Measurements from ENCODE around the gene CARD11. TPM values are rescaled to one million over a fixed set of nuclear protein-coding genes. Genes with fewer than 3 reads are reported as not detected.

The CARD11 gene
- total RNA-seq, 1 donor from 2014 or later = 1.4 TPM

DNA sequence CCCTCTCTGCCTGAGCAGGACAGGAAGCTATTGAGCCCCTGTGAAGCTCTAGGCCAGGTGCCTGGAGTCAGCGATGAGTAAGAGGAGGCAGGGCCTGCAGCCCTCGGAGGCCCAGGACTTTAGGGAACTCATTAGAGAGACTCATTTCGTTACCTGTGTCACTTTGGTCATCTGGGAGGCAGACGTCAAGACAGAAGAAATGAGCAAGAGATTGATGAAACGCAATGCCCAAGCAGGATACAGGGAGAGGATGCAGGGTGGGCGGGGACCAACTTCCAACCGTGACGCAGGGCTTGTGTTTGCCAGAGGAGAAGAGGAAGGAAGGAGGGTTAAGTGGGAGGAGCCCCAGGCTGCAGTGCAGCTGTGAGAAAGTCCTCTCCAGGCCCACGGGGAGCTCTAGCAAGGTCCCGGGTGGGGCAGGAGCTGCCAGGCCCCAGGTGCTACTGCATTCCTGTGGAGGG, 173.2 kb downstream of the CARD11 start:
- DNase-seq = no peak
- no peaks in the 10 kb centered on the region for H3K36me3 Mint-ChIP-seq (ENCODE audit: unreplicated experiment)
- no peak overlapping the region for H3K4me3 Mint-ChIP-seq (ENCODE audit: unreplicated experiment)
- H3K27ac Mint-ChIP-seq (ENCODE audit: unreplicated experiment) = no peak overlapping the region
- TF ChIP-seq, protein P1, sequence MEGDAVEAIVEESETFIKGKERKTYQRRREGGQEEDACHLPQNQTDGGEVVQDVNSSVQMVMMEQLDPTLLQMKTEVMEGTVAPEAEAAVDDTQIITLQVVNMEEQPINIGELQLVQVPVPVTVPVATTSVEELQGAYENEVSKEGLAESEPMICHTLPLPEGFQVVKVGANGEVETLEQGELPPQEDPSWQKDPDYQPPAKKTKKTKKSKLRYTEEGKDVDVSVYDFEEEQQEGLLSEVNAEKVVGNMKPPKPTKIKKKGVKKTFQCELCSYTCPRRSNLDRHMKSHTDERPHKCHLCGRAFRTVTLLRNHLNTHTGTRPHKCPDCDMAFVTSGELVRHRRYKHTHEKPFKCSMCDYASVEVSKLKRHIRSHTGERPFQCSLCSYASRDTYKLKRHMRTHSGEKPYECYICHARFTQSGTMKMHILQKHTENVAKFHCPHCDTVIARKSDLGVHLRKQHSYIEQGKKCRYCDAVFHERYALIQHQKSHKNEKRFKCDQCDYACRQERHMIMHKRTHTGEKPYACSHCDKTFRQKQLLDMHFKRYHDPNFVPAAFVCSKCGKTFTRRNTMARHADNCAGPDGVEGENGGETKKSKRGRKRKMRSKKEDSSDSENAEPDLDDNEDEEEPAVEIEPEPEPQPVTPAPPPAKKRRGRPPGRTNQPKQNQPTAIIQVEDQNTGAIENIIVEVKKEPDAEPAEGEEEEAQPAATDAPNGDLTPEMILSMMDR (IDR thresholded peaks at IDR 0.05; ENCODE audit: partially characterized antibody, unreplicated experiment) = no peak
- H3K9me3 Mint-ChIP-seq (ENCODE audit: unreplicated experiment) = peaks cover 10% of the 10 kb centered on the region
- H3K4me1 Mint-ChIP-seq (ENCODE audit: low read depth, unreplicated experiment) = peaks cover 22% of the 10 kb centered on the region
- H3K27me3 Mint-ChIP-seq (ENCODE audit: unreplicated experiment) = peaks cover 17% of the 10 kb centered on the region

DNA sequence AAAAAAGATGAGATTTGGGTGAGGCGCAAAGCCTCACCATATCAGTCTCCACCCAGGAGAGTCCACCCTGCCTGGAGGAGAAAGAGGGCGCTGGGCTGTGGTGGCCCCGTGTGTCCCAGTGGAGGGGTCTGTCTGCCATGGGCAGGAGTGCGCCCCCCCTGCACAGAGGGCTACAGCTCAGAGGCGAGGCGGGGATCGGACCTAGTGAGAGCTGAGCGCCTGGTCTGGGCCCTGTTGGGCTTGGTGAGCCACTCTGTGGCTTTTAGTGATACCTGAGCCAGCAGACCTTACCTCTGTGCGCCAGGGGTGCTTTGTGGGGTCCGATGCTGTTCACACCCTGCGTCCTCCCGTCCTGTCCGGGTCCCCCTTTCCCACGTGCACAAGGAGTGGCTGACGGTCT, 173.7 kb downstream of the CARD11 start:
- H3K36me3 Mint-ChIP-seq (ENCODE audit: unreplicated experiment) = no peaks in the 10 kb centered on the region
- H3K27ac Mint-ChIP-seq (ENCODE audit: unreplicated experiment) = no peak overlapping the region
- TF ChIP-seq, protein P1 (IDR thresholded peaks at IDR 0.05; ENCODE audit: partially characterized antibody, unreplicated experiment) = no peak
- H3K4me3 Mint-ChIP-seq (ENCODE audit: unreplicated experiment) = no peak overlapping the region
- peaks cover 14% of the 10 kb centered on the region for H3K27me3 Mint-ChIP-seq (ENCODE audit: unreplicated experiment)
- H3K9me3 Mint-ChIP-seq (ENCODE audit: unreplicated experiment) = peaks cover 10% of the 10 kb centered on the region
- peaks cover 26% of the 10 kb centered on the region for H3K4me1 Mint-ChIP-seq (ENCODE audit: low read depth, unreplicated experiment)
- DNase-seq = no peak

GRCh38 chr7:2866601-2867000, 177.1 kb downstream of the CARD11 start:
- DNase-seq = no peak
- no peak overlapping the region for H3K27ac Mint-ChIP-seq (ENCODE audit: unreplicated experiment)
- H3K4me1 Mint-ChIP-seq (ENCODE audit: low read depth, unreplicated experiment) = peaks cover 10% of the 10 kb centered on the region
- TF ChIP-seq, protein P1 (IDR thresholded peaks at IDR 0.05; ENCODE audit: partially characterized antibody, unreplicated experiment) = no peak
- H3K9me3 Mint-ChIP-seq (ENCODE audit: unreplicated experiment) = peaks cover 1% of the 10 kb centered on the region
- no peaks in the 10 kb centered on the region for H3K36me3 Mint-ChIP-seq (ENCODE audit: unreplicated experiment)
- H3K4me3 Mint-ChIP-seq (ENCODE audit: unreplicated experiment) = no peak overlapping the region
- peaks cover 1% of the 10 kb centered on the region for H3K27me3 Mint-ChIP-seq (ENCODE audit: unreplicated experiment)

DNA sequence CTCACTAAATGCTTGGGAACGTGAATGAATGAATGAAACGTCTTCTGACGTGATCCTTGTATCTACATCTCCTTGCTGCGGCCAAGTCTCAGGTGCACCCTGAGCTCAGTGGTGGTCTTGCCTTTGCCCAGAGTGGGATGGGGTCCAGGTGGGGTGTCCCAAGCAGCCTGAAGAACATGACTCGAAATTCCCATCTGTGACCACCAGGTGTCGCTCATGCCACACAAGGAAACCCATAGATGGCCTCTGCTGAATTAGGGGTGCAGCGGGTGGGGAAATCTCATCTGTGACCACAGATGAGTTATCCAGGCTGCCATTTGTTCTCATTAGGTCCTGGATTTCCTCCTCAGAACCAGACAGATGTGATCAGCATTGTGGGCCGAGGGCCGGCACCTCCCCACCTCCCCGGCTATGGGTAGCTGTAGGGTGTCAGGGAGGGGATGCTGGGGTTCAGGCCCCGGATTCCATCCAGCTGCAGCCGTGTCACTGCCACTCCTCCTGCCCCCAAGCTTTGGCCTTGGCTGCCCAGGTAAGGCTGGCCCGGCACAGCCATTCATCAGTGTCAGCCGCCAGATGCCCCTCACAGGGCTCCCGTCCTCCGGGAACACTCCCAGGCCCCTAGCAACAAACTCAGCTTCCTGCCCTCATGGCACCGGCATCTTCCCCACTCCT, 178.5 kb downstream of the CARD11 start:
- Mint-ChIP-seq H3K9me3 (ENCODE audit: unreplicated experiment) (peaks cover 1% of the 10 kb centered on the region), H3K27ac (ENCODE audit: unreplicated experiment) (no peak overlapping the region), H3K36me3 (ENCODE audit: unreplicated experiment) (no peaks in the 10 kb centered on the region), H3K4me3 (ENCODE audit: unreplicated experiment) (no peak overlapping the region), H3K4me1 (ENCODE audit: low read depth, unreplicated experiment) (peaks cover 6% of the 10 kb centered on the region), H3K27me3 (ENCODE audit: unreplicated experiment) (no peaks in the 10 kb centered on the region)
- TF ChIP-seq, protein P1 (IDR thresholded peaks at IDR 0.05; ENCODE audit: partially characterized antibody, unreplicated experiment) = peak; percentile 93
- DNase-seq = peak; percentile 80

- TF ChIP-seq, protein P1 (IDR thresholded peaks at IDR 0.05; ENCODE audit: partially characterized antibody, unreplicated experiment) = no peak
- no peak for DNase-seq
- no peaks in the 10 kb centered on the region for H3K36me3 Mint-ChIP-seq (ENCODE audit: unreplicated experiment)
- no peak overlapping the region for H3K27ac Mint-ChIP-seq (ENCODE audit: unreplicated experiment)
- H3K4me3 Mint-ChIP-seq (ENCODE audit: unreplicated experiment) = no peak overlapping the region
- H3K9me3 Mint-ChIP-seq (ENCODE audit: unreplicated experiment) = peaks cover 1% of the 10 kb centered on the region
- peaks cover 6% of the 10 kb centered on the region for H3K4me1 Mint-ChIP-seq (ENCODE audit: low read depth, unreplicated experiment)
- H3K27me3 Mint-ChIP-seq (ENCODE audit: unreplicated experiment) = no peaks in the 10 kb centered on the region
Observed at GRCh38 chr7:2864204-2864985, 179.3 kb downstream of the CARD11 start.
